PFSK-1 (cell line): Measurements from ENCODE around the gene GSTA2.

Experiments
- POLR2AphosphoS5 ChIP-seq: IDR thresholded peaks from 2 replicates; pipeline ENCODE4 v1.6.1; 2012; ENCODE audit warnings: low read depth, mild to moderate bottlenecking, control low read depth, low read length, moderate library complexity
- REST ChIP-seq, 2 experiments: IDR thresholded peaks; 2 replicates each; pipeline versions ENCODE4 v1.6.1 to v1.8.0; 2011 to 2012; ENCODE audit warnings: low read depth in 2 of 2, low read length in 2 of 2, control low read depth in 1 of 2, inconsistent platforms in 1 of 2, mild to moderate bottlenecking in 1 of 2, moderate library complexity in 1 of 2; ENCODE audit not compliant: insufficient read depth in 1 of 2
- TAF1 ChIP-seq: IDR thresholded peaks from 2 replicates; pipeline ENCODE4 v1.6.1; 2012; ENCODE audit warnings: low read length, control low read depth, borderline replicate concordance; ENCODE audit not compliant: insufficient read depth

- no peak for TF ChIP-seq TAF1
- no peak for TF ChIP-seq POLR2AphosphoS5
- TF ChIP-seq REST (IDR thresholded peaks at IDR 0.05; ENCODE audit: insufficient read depth in 1 of 2, low read depth in 2 of 2, low read length in 2 of 2), result no peak
Observed at GRCh38 chr6:52706001-52706400, 57.3 kb downstream of the GSTA2 start.
